Measurements from ENCODE around the gene C19orf53.

DNA sequence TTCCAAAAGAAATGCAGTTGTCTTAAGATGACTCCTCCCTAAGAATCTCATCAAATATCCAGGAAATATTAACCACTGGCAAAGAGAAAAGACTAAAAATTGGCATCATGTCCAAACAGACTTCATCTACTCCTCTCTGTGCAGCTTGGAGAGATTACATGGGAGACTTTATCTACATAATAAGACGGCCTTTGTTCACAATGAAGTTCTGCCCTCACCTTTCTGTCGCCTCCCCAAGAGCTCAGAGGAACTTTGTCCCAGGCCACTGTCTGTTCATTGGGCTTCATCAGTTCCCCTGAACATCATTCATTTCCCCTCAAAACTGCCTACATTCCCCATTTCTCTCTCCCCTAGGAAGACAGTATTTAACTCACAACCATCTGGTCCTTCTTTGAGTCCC is 32.4 kb upstream of the C19orf53 start:
- no peak for TF ChIP-seq POLR2AphosphoS5 (IDR thresholded peaks at IDR 0.05; ENCODE audit: low read depth, low read length)
- TF ChIP-seq TAF1 (IDR thresholded peaks at IDR 0.05; ENCODE audit: borderline replicate concordance, insufficient read depth, low read length) = no peak
- TF ChIP-seq, protein P1, sequence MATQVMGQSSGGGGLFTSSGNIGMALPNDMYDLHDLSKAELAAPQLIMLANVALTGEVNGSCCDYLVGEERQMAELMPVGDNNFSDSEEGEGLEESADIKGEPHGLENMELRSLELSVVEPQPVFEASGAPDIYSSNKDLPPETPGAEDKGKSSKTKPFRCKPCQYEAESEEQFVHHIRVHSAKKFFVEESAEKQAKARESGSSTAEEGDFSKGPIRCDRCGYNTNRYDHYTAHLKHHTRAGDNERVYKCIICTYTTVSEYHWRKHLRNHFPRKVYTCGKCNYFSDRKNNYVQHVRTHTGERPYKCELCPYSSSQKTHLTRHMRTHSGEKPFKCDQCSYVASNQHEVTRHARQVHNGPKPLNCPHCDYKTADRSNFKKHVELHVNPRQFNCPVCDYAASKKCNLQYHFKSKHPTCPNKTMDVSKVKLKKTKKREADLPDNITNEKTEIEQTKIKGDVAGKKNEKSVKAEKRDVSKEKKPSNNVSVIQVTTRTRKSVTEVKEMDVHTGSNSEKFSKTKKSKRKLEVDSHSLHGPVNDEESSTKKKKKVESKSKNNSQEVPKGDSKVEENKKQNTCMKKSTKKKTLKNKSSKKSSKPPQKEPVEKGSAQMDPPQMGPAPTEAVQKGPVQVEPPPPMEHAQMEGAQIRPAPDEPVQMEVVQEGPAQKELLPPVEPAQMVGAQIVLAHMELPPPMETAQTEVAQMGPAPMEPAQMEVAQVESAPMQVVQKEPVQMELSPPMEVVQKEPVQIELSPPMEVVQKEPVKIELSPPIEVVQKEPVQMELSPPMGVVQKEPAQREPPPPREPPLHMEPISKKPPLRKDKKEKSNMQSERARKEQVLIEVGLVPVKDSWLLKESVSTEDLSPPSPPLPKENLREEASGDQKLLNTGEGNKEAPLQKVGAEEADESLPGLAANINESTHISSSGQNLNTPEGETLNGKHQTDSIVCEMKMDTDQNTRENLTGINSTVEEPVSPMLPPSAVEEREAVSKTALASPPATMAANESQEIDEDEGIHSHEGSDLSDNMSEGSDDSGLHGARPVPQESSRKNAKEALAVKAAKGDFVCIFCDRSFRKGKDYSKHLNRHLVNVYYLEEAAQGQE (IDR thresholded peaks at IDR 0.05; ENCODE audit: insufficient read depth in 1 of 2, low read depth in 2 of 2, low read length in 2 of 2) = no peak

Data from PFSK-1 (cell line).